Body of pancreas (tissue), 4 donors: ENCODE measurements around the gene DTHD1.

ENCODE experiments used
- CTCF ChIP-seq, 7 experiments: fragments of 450-650 bp in 4 of 7; fragments of 200-600 bp in 3 of 7; sonication (generic) in 3 of 7; IDR thresholded peaks; one replicate each; pipeline ENCODE4 v1.5.1; 2016 to 2019; ENCODE audit warnings: antibody characterized with exemption in 7 of 7
- POLR2A ChIP-seq, 3 donors: fragments of 450-650 bp; IDR thresholded peaks; one replicate each; pipeline ENCODE4 v1.6.1; 2016; ENCODE audit warnings: antibody characterized with exemption in 3 of 3, mild to moderate bottlenecking in 2 of 3

DNA sequence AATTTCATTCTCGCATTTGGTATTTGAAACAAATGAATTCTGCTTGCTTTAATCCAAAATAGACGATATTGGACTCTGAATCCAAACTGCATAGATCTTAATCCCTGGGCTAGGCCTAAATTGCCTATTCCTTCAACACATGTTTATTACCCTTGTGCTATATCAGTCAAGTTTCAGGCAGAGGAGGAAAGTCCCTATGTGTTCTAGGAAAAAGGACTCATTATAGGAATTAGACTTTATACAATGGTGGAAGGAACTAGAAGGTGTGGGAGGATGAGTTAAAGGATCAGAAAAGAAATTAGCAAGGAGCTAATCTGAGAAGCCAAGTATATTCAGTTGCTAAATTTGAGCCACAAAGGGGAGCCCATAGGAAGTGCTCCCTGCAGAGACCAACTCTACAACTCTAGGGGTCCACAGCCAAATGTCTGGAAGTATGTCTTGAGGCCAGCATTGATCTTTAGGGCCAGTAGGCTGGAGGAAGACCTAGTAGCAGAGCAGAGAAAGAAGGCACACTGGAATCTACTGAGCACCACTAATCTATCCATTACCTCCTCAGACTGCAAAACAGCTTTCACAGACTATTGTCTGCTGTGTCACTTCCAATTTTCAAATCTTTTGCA lies 17.1 kb upstream of the DTHD1 start:
- no peak for TF ChIP-seq POLR2A (IDR thresholded peaks at IDR 0.05)
- TF ChIP-seq CTCF (IDR thresholded peaks at IDR 0.05): no peak
